IMR-90 (cell line): ENCODE measurements around the gene GAB1. TPM values are rescaled to one million over a fixed set of nuclear protein-coding genes. Genes with fewer than 3 reads are reported as not detected.

Experiments used
- ATAC-seq: fragments of 200-7000 bp; cut with Tn5 transposase; 2 replicates; pipeline ENCODE4 v1.9.1; 2020; ENCODE audit warnings: low read depth, mild to moderate bottlenecking, moderate library complexity
- BruUV-seq: library from RNA; stranded (reverse); fragments of 400-500 nt; replicated peaks from 2 replicates; lab custom pipeline; 2021; lab: Mats Ljungman, UMichigan
- CTCF ChIA-PET: fragments of 300-600 bp; formaldehyde crosslinking; extraction: SDS; loops from one replicate; lab custom pipeline; 2021; ENCODE audit warnings: antibody characterized with exemption; lab: Yijun Ruan, JAX
- POLR2A ChIA-PET: fragments of 300-600 bp; sonication (Branson Sonifier 250); formaldehyde crosslinking; loops from one replicate; lab custom pipeline; 2022; ENCODE audit warnings: antibody characterized with exemption; ENCODE audit not compliant: unreplicated experiment; lab: Charles Lee
- DNase-seq: peaks from one replicate; pipeline ENCODE4 v3.0.0; 2013
- H2AFZ ChIP-seq: replicated peaks from 2 replicates; pipeline ENCODE3; 2013; ENCODE audit warnings: low read length, mild to moderate bottlenecking; ENCODE audit not compliant: poor library complexity
- H2AK5ac ChIP-seq: 2 replicates; pipeline ENCODE4 v1.6.1; 2013; ENCODE audit warnings: low read depth, low read length, inconsistent platforms
- H2AK9ac ChIP-seq: replicated peaks from 2 replicates; pipeline ENCODE3; 2013; ENCODE audit warnings: mild to moderate bottlenecking, low read depth, low read length, moderate library complexity; ENCODE audit not compliant: poor library complexity
- H2BK120ac ChIP-seq: 2 replicates; pipeline ENCODE4 v1.6.1; 2013; ENCODE audit warnings: low read depth, low read length, inconsistent platforms
- H2BK15ac ChIP-seq: 3 replicates; pipeline ENCODE4 v1.6.1; 2013; ENCODE audit warnings: low read depth, low read length, inconsistent platforms
- H2BK20ac ChIP-seq: 2 replicates; pipeline ENCODE4 v1.6.1; 2013; ENCODE audit warnings: low read depth, mild to moderate bottlenecking, inconsistent platforms, low read length, moderate library complexity
- H2BK5ac ChIP-seq: 2 replicates; pipeline ENCODE4 v1.6.1; 2013; ENCODE audit warnings: mild to moderate bottlenecking, low read depth, low read length, inconsistent platforms; ENCODE audit not compliant: poor library complexity, severe bottlenecking
- H3K14ac ChIP-seq: replicated peaks from 2 replicates; pipeline ENCODE4 v1.6.1; 2013; ENCODE audit warnings: low read depth, low read length, inconsistent platforms
- H3K18ac ChIP-seq: 2 replicates; pipeline ENCODE4 v1.6.1; 2013; ENCODE audit warnings: low read depth, low read length, control low read depth
- H3K23ac ChIP-seq: 2 replicates; pipeline ENCODE4 v1.6.1; 2013; ENCODE audit warnings: low read depth, low read length, inconsistent platforms
- H3K27ac ChIP-seq: 2 replicates; pipeline ENCODE4 v1.5.1; 2013; ENCODE audit warnings: mild to moderate bottlenecking, control low read depth, low read length; ENCODE audit not compliant: insufficient read depth
- H3K27me3 ChIP-seq: 2 replicates; pipeline ENCODE4 v1.6.1; 2013; ENCODE audit warnings: low read length; ENCODE audit not compliant: control insufficient read depth, insufficient read depth
- H3K36me3 ChIP-seq: 2 replicates; pipeline ENCODE4 v1.6.1; 2013; ENCODE audit warnings: low read length, mixed read lengths; ENCODE audit not compliant: control insufficient read depth, insufficient read depth
- H3K4ac ChIP-seq: 2 replicates; pipeline ENCODE4 v1.6.1; 2013; ENCODE audit warnings: low read depth, low read length, inconsistent platforms
- H3K4me1 ChIP-seq: 2 replicates; pipeline ENCODE4 v1.6.1; 2013; ENCODE audit warnings: low read length, mixed read lengths; ENCODE audit not compliant: control insufficient read depth, insufficient read depth
- H3K4me2 ChIP-seq: 2 replicates; pipeline ENCODE4 v1.6.1; 2013; ENCODE audit warnings: low read depth, mild to moderate bottlenecking, control low read depth, low read length, moderate library complexity
- H3K4me3 ChIP-seq: 2 replicates; pipeline ENCODE4 v1.5.1; 2013; ENCODE audit warnings: low read depth, mild to moderate bottlenecking, control low read depth, low read length, moderate library complexity; ENCODE audit not compliant: insufficient read depth
- H3K56ac ChIP-seq: 2 replicates; pipeline ENCODE4 v1.6.1; 2013; ENCODE audit warnings: low read length, inconsistent platforms; ENCODE audit not compliant: insufficient read depth; ENCODE audit errors: extremely low read depth
- H3K79me1 ChIP-seq, 2 experiments: 2 replicates each; pipeline ENCODE4 v1.6.1; 2013; ENCODE audit warnings: low read length in 2 of 2, inconsistent platforms in 1 of 2, low read depth in 1 of 2
- H3K9ac ChIP-seq: 2 replicates; pipeline ENCODE4 v1.6.1; 2013; ENCODE audit warnings: low read depth, low read length, control low read depth
- H3K9me1 ChIP-seq: 2 replicates; pipeline ENCODE4 v1.6.1; 2013; ENCODE audit warnings: low read length, inconsistent platforms; ENCODE audit not compliant: insufficient read depth
- H3K9me3 ChIP-seq: 2 replicates; pipeline ENCODE4 v1.6.1; 2013; ENCODE audit warnings: low read length; ENCODE audit not compliant: control insufficient read depth, insufficient read depth
- H4K20me1 ChIP-seq: 2 replicates; pipeline ENCODE4 v1.6.1; 2013; ENCODE audit warnings: low read length, inconsistent platforms; ENCODE audit not compliant: insufficient read depth
- H4K5ac ChIP-seq: 2 replicates; pipeline ENCODE4 v1.6.1; 2013; ENCODE audit warnings: mild to moderate bottlenecking, low read depth, low read length, control low read depth
- H4K8ac ChIP-seq, 2 experiments: 2 replicates each; pipeline ENCODE4 v1.6.1; 2013; ENCODE audit warnings: low read depth in 2 of 2, low read length in 2 of 2, control low read depth in 1 of 2, inconsistent platforms in 1 of 2
- H4K91ac ChIP-seq: 2 replicates; pipeline ENCODE4 v1.6.1; 2013; ENCODE audit warnings: low read depth, low read length, inconsistent platforms; ENCODE audit not compliant: insufficient read depth
- BHLHE40 ChIP-seq: fragments of 150-350 bp; IDR thresholded peaks from 2 replicates; pipeline ENCODE4 v1.6.1; 2016; ENCODE audit warnings: mild to moderate bottlenecking, low read depth, low read length
- CEBPB ChIP-seq: IDR thresholded peaks from 2 replicates; pipeline ENCODE4 v1.6.1; 2012; ENCODE audit warnings: low read depth, low read length, improper control_type of control experiment
- CHD1 ChIP-seq: IDR thresholded peaks from 2 replicates; pipeline ENCODE4 v1.6.1; 2012; ENCODE audit warnings: low read depth, low read length, improper control_type of control experiment
- CTCF ChIP-seq: conservative IDR thresholded peaks from 2 replicates; pipeline ENCODE4 v1.5.1; 2012; ENCODE audit warnings: mild to moderate bottlenecking, low read depth, low read length, improper control_type of control experiment
- ELK1 ChIP-seq: fragments of 150-350 bp; IDR thresholded peaks from 2 replicates; pipeline ENCODE4 v1.6.1; 2016; ENCODE audit warnings: low read depth, mild to moderate bottlenecking, low read length, moderate library complexity, borderline replicate concordance
- FOS ChIP-seq: fragments of 150-350 bp; IDR thresholded peaks from 2 replicates; pipeline ENCODE4 v1.6.1; 2016; ENCODE audit warnings: low read depth, low read length
- MXI1 ChIP-seq: IDR thresholded peaks from 2 replicates; pipeline ENCODE4 v1.6.1; 2012; ENCODE audit warnings: low read depth, mild to moderate bottlenecking, low read length, moderate library complexity, borderline replicate concordance
- NFE2L2 ChIP-seq: fragments of 150-350 bp; IDR thresholded peaks from 2 replicates; pipeline ENCODE4 v1.6.1; 2016; ENCODE audit warnings: low read depth, mild to moderate bottlenecking, low read length
- RAD21 ChIP-seq: IDR thresholded peaks from 2 replicates; pipeline ENCODE4 v1.6.1; 2012; ENCODE audit warnings: low read length, improper control_type of control experiment
- RFX5 ChIP-seq: IDR thresholded peaks from 2 replicates; pipeline ENCODE4 v1.8.0; 2012; ENCODE audit warnings: low read depth, mild to moderate bottlenecking, low read length, moderate library complexity
- SMC3 ChIP-seq: fragments of 150-350 bp; IDR thresholded peaks from 2 replicates; pipeline ENCODE4 v1.6.1; 2016; ENCODE audit warnings: low read depth, mild to moderate bottlenecking, antibody characterized with exemption, low read length, moderate library complexity
- USF2 ChIP-seq: fragments of 150-350 bp; IDR thresholded peaks from 2 replicates; pipeline ENCODE4 v1.6.1; 2017; ENCODE audit warnings: mild to moderate bottlenecking, antibody characterized with exemption, low read length, low read depth
- whole genome bisulfite sequencing, 2 experiments: methylation state at CpG; one replicate each; pipeline versions ENCODE4 v1.1.5 to v1.1.7; 2013; ENCODE audit warnings: missing lambda C conversion rate in 2 of 2; ENCODE audit not compliant: insufficient read length in 1 of 2; ENCODE audit errors: extremely low coverage in 2 of 2; 5-methylcytosine and 5-hydroxymethylcytosine counted together
- dilution Hi-C: fragments of 300-500 bp; cut with HindIII; formaldehyde crosslinking; loops from one replicate; pipeline ENCODE4 v1.14.3; 2018; ENCODE audit warnings: low sequenced_read_pairs; ENCODE audit not compliant: unreplicated experiment
- in situ Hi-C: fragments of 300-500 bp; cut with MboI; formaldehyde crosslinking; loops from 3 replicates; pipeline ENCODE4 v1.14.3; 2019; ENCODE audit warnings: low sequenced_read_pairs, inconsistent platforms, mixed read lengths
- intact Hi-C: fragments of 100-400 bp; cut with micrococcal nuclease; formaldehyde crosslinking; loops from 2 replicates; pipeline ENCODE4 v1.10.0; 2022
- polyA plus RNA-seq, 3 experiments: library from polyadenylated mRNA; depleted of rRNA; stranded (reverse); fragments of >200 nt; gene quantifications; 2 replicates each; pipeline ENCODE4 v1.2.3, GENCODE V29; 2012; ENCODE audit warnings: low replicate concordance in 1 of 3
- total RNA-seq: library from RNA; depleted of rRNA; stranded (reverse); fragments of >200 nt; gene quantifications from 2 replicates; pipeline ENCODE4 v1.2.3, GENCODE V29; 2012

GAB1 gene
- total and polyA plus RNA-seq, 2 of the 4 experiments (the other 2 are of a cell fraction), result 2.8 to 12.0 TPM

- Histone ChIP-seq H2BK5ac (peak within 1 kb of the TSS; percentile 88), H3K79me1 (peaks cover 4 to 8% of the 10 kb centered on the region in 2 experiments; a peak in 2 of 4 replicates), H3K4me1 (no peaks in the 10 kb centered on the region), H2BK120ac (peak within 1 kb of the TSS; percentile 78), H3K9ac (peak within 1 kb of the TSS; percentile 89), H4K20me1 (peaks cover 26% of the 10 kb centered on the region), H3K9me1 (no peaks in the 10 kb centered on the region), H3K23ac (peak within 1 kb of the TSS; percentile 84), H3K56ac (peak within 1 kb of the TSS; percentile 86), H2AK9ac (peak within 1 kb of the TSS; percentile 90), H2BK15ac (peak within 1 kb of the TSS; percentile 62; the same call in 1 of the 3 replicates), H4K5ac (peak within 1 kb of the TSS; percentile 52), H3K4me2 (peak within 1 kb of the TSS; percentile 94), H4K8ac (peak within 1 kb of the TSS; percentile 2 to 94), H2BK20ac (0 out of 2 replicates have a peak within 1 kb of the TSS, but pooled peaks have one; percentile 27), H3K14ac (peak within 1 kb of the TSS; percentile 77), H3K36me3 (peaks cover 3% of the 10 kb centered on the region), H3K4me3 (peak within 1 kb of the TSS; percentile 63), H2AFZ (peak within 1 kb of the TSS; percentile 98), H2AK5ac (peak within 1 kb of the TSS; percentile 28; the same call in 1 of the 2 replicates), H3K9me3 (no peaks in the 10 kb centered on the region), H3K4ac (peak within 1 kb of the TSS; percentile 91), H3K27ac (peak within 1 kb of the TSS; percentile 86), H4K91ac (peak within 1 kb of the TSS; percentile 67), H3K27me3 (no peaks in the 10 kb centered on the region), H3K18ac (peak within 1 kb of the TSS; percentile 25; the same call in 1 of the 2 replicates)
- in situ Hi-C loops, result no loop called here
- DNase-seq, result peak; percentile 98
- POLR2A ChIA-PET, result interaction anchor here (0.6 kb wide), 1 partner anchor 10 kb away, joined by 3 read pairs; no protein-coding TSS in a partner anchor
- dilution Hi-C loops, result no loop called here
- intact Hi-C loops, result no loop called here
- WGBS, 2 experiments, result 0% methylated on average over 21 of the region's 86 CpGs; no CpG with 5 or more reads in 1 of the 2 experiments
- CTCF ChIA-PET, result no interaction called here
- peak; percentile 92 for ATAC-seq
- TSS peak; percentile 76 for BruUV-seq
- 0 out of 2 replicates have a peak, but pooled peaks have one; percentile 9 for TF ChIP-seq FOS
- no peak for TF ChIP-seq SMC3
- 0 out of 2 replicates have a peak, but pooled peaks have one; percentile 9 for TF ChIP-seq MXI1
- peak; percentile 48; the same call in 1 of the 2 replicates for TF ChIP-seq CEBPB
- no peak for TF ChIP-seq CTCF
- peak; percentile 70; the same call in 1 of the 2 replicates for TF ChIP-seq CHD1
- TF ChIP-seq USF2, result no peak
- no peak for TF ChIP-seq RFX5
- no peak for TF ChIP-seq BHLHE40
- TF ChIP-seq ELK1, result no peak
- TF ChIP-seq NFE2L2, result no peak
- TF ChIP-seq RAD21, result no peak
Measured at GRCh38 chr4:143513314-143514168, 176.9 kb downstream of the GAB1 start, which contains the start of gene SMARCA5. Gene SMARCA5, plus strand, starts transcription at chr4:143513702. Its CDS starts 223 bp downstream, at chr4:143513925.
